ENCODE results near the gene GPR3.
A peak's percentile ranks its signal among the peaks of the same experiment; 100 is the strongest.
"Not testable (repeated sequence)": the region's sequence is repeated elsewhere in the genome, so short reads cannot be mapped to it uniquely, and the experiment has no call there.

The GPR3 gene

DNA sequence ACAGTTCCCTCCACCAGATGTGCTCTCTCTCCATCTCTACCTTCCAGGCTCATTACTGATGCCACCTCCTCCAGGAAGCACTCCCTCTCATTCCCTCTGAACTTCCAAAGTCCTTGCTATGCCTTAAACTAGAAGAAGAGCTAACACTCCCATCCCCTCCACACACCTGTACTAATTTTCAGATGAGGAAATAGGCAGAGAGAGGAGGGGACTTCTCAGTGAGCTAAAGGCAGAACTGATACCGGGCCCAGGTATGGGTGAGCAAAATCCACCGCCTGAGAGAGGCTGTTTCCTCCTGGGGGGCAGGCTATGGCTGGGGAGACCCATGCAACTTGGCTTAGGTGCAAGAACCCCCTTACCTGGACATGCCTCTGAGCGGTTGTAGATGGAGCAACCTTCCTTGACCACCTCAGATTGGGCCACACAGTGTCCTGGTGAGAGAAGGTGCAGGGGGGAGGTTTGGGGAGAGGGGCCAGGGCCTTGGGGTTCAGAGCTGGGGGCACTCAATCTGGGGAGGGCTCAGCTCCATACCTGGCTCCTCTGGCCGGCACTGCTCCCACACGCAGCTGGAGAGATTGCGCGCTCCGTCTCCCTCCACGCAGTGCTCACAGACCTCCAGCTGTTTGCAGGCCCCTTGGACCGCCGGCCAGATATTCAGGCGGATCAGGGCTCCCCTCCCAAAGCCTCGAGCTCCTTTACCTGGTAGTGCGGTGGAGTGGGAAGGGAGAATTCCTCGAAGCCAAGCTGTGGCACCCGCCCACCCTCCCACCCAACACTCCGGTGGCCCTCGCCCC, 10.3 kb upstream of the GPR3 start:
- Histone ChIP-seq H2AFZ (no peak overlapping the region), H3K27ac (no peak overlapping the region), H3K27me3 (ENCODE audit: control insufficient read depth, insufficient read depth, low read length) (no peaks in the 10 kb centered on the region), H3K4me1 (no peaks in the 10 kb centered on the region), H3K9me3 (ENCODE audit: control insufficient read depth, low read length) (no peaks in the 10 kb centered on the region), H3K36me3 (ENCODE audit: control insufficient read depth, insufficient read depth, low read length) (no peaks in the 10 kb centered on the region), H3K79me2 (no peaks in the 10 kb centered on the region), H3K4me2 (ENCODE audit: low read length) (no peak overlapping the region), H3K9ac (no peak overlapping the region), H3K4me3 (ENCODE audit: low read depth, low read length) (no peak overlapping the region)
- no peak for TF ChIP-seq CTCF (IDR thresholded peaks at IDR 0.05)

DNA sequence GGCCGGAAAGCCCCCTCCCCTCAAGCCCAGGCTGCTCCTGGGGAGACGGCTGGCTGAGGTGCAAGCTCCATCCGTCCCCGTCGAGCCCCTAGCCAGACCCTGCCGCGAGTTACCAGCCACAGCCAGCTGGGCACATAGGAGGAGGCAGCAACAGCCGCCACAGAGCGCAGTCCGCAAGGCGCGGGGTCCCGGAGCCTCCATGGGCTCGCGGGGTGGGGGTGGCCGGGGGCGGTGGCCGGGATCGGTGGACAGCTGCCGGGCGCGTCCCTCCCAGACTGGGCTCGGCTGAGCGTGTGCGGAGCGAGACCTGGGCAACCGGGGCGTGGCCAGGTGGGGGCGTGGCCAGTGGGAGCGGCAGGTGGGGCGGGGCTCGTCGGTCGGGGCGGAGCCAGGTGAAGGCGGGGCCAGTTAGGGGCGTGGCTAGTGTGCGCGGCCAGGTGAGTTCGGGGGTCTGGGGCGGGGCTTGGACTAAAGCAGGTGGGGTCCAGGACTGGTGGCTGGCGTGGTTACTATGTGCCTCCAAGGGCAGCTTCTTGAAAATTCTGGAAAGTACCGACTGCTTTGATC, 9.3 kb upstream of the GPR3 start, which contains the start of gene CD164L2:
Gene CD164L2 (minus strand): TSS at position 295 of the 567 bp plus-strand sequence. CDS start 94 bp downstream, at position 201.
- H3K9me3 ChIP-seq (ENCODE audit: control insufficient read depth, low read length) = no peaks in the 10 kb centered on the region
- H2AFZ ChIP-seq = no peak within 1 kb of the TSS
- no peaks in the 10 kb centered on the region for H3K4me1 ChIP-seq
- TF ChIP-seq CTCF (IDR thresholded peaks at IDR 0.05) = no peak
- H3K4me2 ChIP-seq (ENCODE audit: low read length) = peak within 1 kb of the TSS; percentile 38
- H3K79me2 ChIP-seq = no peaks in the 10 kb centered on the region
- H3K9ac ChIP-seq = no peak within 1 kb of the TSS
- H3K4me3 ChIP-seq (ENCODE audit: low read depth, low read length) = no peak within 1 kb of the TSS
- H3K27me3 ChIP-seq (ENCODE audit: control insufficient read depth, insufficient read depth, low read length) = no peaks in the 10 kb centered on the region
- no peaks in the 10 kb centered on the region for H3K36me3 ChIP-seq (ENCODE audit: control insufficient read depth, insufficient read depth, low read length)
- no peak within 1 kb of the TSS for H3K27ac ChIP-seq

DNA sequence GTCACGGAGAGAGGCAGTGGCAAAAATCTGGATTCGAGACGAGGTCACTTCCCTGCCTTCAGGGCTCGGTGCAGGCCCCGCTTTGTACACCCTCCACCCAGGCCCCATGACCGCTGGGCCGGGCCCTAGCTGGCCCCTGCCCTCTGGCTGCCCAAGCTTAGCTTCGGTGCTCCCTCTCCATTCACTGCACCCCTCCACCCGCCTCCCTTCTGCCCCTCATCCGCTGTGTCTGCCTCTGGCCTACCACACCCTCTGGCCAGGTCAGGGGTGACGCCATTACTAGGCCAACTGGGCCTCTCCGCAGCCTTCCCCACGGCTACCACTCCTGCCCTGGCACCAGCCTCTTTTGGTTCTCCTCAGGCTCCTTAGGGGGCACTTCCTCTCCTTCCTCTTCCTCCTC, 8.8 kb upstream of the GPR3 start:
- no peak overlapping the region for H3K4me2 ChIP-seq (ENCODE audit: low read length)
- no peaks in the 10 kb centered on the region for H3K27me3 ChIP-seq (ENCODE audit: control insufficient read depth, insufficient read depth, low read length)
- no peak overlapping the region for H2AFZ ChIP-seq
- no peaks in the 10 kb centered on the region for H3K9me3 ChIP-seq (ENCODE audit: control insufficient read depth, low read length)
- TF ChIP-seq CTCF (IDR thresholded peaks at IDR 0.05) = no peak
- H3K9ac ChIP-seq = no peak overlapping the region
- H3K79me2 ChIP-seq = no peaks in the 10 kb centered on the region
- H3K27ac ChIP-seq = no peak overlapping the region
- no peaks in the 10 kb centered on the region for H3K36me3 ChIP-seq (ENCODE audit: control insufficient read depth, insufficient read depth, low read length)
- H3K4me3 ChIP-seq (ENCODE audit: low read depth, low read length) = no peak overlapping the region
- H3K4me1 ChIP-seq = no peaks in the 10 kb centered on the region

- H3K4me1 ChIP-seq; H3K4me2 ChIP-seq (ENCODE audit: low read length); H2AFZ ChIP-seq; H3K79me2 ChIP-seq; H3K27ac ChIP-seq; H3K9me3 ChIP-seq (ENCODE audit: control insufficient read depth, low read length); H3K36me3 ChIP-seq (ENCODE audit: control insufficient read depth, insufficient read depth, low read length); H3K27me3 ChIP-seq (ENCODE audit: control insufficient read depth, insufficient read depth, low read length); H3K9ac ChIP-seq; H3K4me3 ChIP-seq (ENCODE audit: low read depth, low read length): not testable (repeated sequence)
Observed at GRCh38 chr1:27384797-27385196, 7.6 kb upstream of the GPR3 start.

DNA sequence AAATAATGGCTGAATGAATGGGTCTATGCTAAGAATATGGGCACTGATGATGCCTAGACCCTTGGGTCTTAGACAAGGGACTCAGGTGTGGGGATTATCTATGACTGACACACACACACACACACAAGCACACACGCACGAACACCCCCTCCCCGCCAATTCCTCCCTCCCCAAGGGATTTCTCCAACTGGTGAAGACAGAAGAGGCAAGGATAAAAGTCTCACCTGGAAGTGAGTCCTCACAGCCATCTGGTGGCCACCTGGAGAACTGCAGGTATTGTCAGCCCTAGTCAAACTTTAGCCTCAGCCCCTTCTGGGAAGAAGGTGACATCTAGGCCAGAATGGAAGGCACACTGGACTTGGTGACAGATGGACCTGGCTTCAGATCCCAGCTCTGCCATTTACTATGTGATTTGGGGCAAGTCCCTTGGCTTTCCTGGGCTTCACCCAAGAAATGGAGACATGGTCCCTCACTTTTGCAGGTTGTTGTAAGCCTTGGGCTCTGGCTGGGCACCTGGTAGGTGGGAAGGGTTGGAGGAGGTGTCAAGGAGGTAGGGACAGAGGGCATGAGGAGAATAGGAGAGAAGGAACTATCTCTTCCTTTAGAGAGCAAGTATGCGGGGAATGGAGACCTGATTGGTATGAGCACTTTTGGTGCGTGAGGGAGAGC, 4.0 kb upstream of the GPR3 start:
- TF ChIP-seq CTCF (IDR thresholded peaks at IDR 0.05) = peak; percentile 78
- Histone ChIP-seq H3K36me3 (ENCODE audit: control insufficient read depth, insufficient read depth, low read length) (no peaks in the 10 kb centered on the region), H3K4me1 (peaks cover 4% of the 10 kb centered on the region), H3K9ac (no peak overlapping the region), H2AFZ (no peak overlapping the region), H3K4me2 (ENCODE audit: low read length) (no peak overlapping the region), H3K27ac (peak overlapping the region; percentile 49), H3K9me3 (ENCODE audit: control insufficient read depth, low read length) (no peaks in the 10 kb centered on the region), H3K4me3 (ENCODE audit: low read depth, low read length) (no peak overlapping the region), H3K27me3 (ENCODE audit: control insufficient read depth, insufficient read depth, low read length) (no peaks in the 10 kb centered on the region), H3K79me2 (no peaks in the 10 kb centered on the region)
